Urinary bladder (tissue), 4 donors: ENCODE data around the gene CFAP161. TPM values are rescaled to one million over a fixed set of nuclear protein-coding genes. Genes with fewer than 3 reads are reported as not detected.

Source experiments
- DNase-seq: peaks from one replicate; pipeline ENCODE4 v3.0.0-alpha.2; 2015; ENCODE audit errors: extremely low spot score
- H3K27ac ChIP-seq: one replicate; pipeline ENCODE4 v1.5.1; 2013; ENCODE audit warnings: low read depth, mild to moderate bottlenecking, moderate library complexity
- H3K36me3 ChIP-seq: one replicate; pipeline ENCODE4 v1.6.1; 2013; ENCODE audit warnings: mild to moderate bottlenecking, moderate library complexity; ENCODE audit not compliant: insufficient read depth
- H3K4me1 ChIP-seq: one replicate; pipeline ENCODE4 v1.6.1; 2013; ENCODE audit warnings: mild to moderate bottlenecking, moderate library complexity; ENCODE audit not compliant: insufficient read depth
- H3K4me3 ChIP-seq: one replicate; pipeline ENCODE4 v1.5.1; 2013; ENCODE audit warnings: low read depth, low read length
- WGBS: extraction: QIAGEN DNeasy Blood & Tissue Kit; methylation state at CpG from one replicate; pipeline ENCODE4 v1.1.7; 2013; 5-methylcytosine and 5-hydroxymethylcytosine counted together
- polyA plus RNA-seq: library from polyadenylated mRNA; stranded (reverse); fragments of 200-250 nt; gene quantifications from one replicate; pipeline ENCODE4 v1.2.3, GENCODE V29; 2013
- total RNA-seq: library from RNA; depleted of rRNA; stranded (reverse); fragments of >200 nt; gene quantifications from one replicate; pipeline ENCODE4 v1.2.3, GENCODE V29; 2014
- donor health status: healthy with polysubstance abuse.
- donor health status: healthy.

The CFAP161 gene
- total and polyA plus RNA-seq, 2 donors = 0.90 TPM; not detected in 1

- no peak overlapping the region for H3K27ac ChIP-seq
- WGBS = 65% methylated on average over 2 of the region's 2 CpGs
- H3K4me3 ChIP-seq = no peak overlapping the region
- H3K4me1 ChIP-seq = no peaks in the 10 kb centered on the region
- no peak for DNase-seq
- no peaks in the 10 kb centered on the region for H3K36me3 ChIP-seq
These were observed 40.2 kb downstream of the CFAP161 start for GRCh38 chr15:81174125-81174791.

DNA sequence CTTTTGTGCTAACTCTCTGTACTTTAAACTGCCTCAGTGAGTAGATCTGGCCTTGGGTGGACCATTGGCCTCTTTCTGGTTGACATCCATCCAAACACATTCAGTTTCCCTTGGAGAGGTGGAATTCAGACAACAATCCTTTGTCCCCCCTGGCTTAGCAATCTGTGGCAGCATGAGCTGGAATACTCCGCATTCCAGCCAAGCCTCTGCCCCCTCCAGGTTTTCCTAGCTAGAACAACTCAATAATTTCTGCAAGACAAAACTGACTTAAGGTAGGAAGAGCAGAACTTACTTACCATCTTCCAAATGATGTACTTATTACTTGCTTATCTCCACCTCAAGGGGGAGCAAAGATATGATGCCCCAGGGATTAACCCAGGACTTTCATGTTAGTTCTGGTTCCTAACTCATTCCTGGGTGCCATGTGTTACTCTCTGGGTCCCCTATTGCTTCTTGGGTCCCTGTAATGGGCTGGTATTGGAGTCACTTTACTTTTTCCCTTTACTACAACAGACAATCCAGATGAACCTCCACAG lies 40.8 kb downstream of the CFAP161 start:
- H3K4me3 ChIP-seq = no peak overlapping the region
- no peaks in the 10 kb centered on the region for H3K36me3 ChIP-seq
- H3K4me1 ChIP-seq = no peaks in the 10 kb centered on the region
- H3K27ac ChIP-seq = no peak overlapping the region
- 91% methylated on average over 1 of the region's 1 CpG for WGBS
- DNase-seq = no peak

- no peaks in the 10 kb centered on the region for H3K36me3 ChIP-seq
- no peak overlapping the region for H3K4me3 ChIP-seq
- 100% methylated on average over 1 of the region's 1 CpG for WGBS
- H3K4me1 ChIP-seq = no peaks in the 10 kb centered on the region
- H3K27ac ChIP-seq = no peak overlapping the region
- no peak for DNase-seq
These were observed 41.4 kb downstream of the CFAP161 start for GRCh38 chr15:81175496-81175895.

DNA sequence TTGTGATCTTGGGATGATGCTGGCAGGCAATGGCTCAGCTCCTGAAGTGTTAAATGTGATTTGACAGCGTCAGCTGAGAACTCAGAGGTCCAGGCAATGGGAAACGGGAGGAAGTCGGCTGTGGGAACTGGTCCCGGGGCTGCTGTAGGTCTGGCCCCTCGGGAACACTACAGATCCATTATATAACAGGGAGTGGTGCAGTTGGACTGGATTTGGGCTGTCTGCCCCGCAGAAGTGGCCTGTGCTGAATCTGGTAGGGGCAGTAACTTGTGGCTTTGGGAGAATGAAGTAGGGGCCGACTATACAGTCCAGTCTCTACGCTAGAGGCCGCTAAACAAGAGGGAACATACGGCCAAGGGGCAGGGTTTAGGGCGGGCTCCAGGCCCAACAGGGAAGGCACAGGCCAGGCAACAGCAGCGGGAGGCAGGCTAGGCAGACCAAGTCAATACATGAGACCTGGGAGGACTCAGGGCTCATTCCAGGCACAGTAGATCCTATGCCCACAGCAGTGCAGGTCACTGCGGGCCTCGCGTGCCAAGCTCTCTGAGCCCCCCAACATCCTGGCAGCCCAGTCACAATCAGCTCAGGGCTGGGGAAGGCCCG lies 42.3 kb downstream of the CFAP161 start:
- no peak overlapping the region for H3K4me3 ChIP-seq
- H3K4me1 ChIP-seq = no peaks in the 10 kb centered on the region
- no peaks in the 10 kb centered on the region for H3K36me3 ChIP-seq
- WGBS = 68% methylated on average over 16 of the region's 16 CpGs
- no peak overlapping the region for H3K27ac ChIP-seq
- no peak for DNase-seq

- H3K4me3 ChIP-seq = no peak overlapping the region
- WGBS = 73% methylated on average over 2 of the region's 2 CpGs
These were observed 44.3 kb downstream of the CFAP161 start for GRCh38 chr15:81178365-81178764.

DNA sequence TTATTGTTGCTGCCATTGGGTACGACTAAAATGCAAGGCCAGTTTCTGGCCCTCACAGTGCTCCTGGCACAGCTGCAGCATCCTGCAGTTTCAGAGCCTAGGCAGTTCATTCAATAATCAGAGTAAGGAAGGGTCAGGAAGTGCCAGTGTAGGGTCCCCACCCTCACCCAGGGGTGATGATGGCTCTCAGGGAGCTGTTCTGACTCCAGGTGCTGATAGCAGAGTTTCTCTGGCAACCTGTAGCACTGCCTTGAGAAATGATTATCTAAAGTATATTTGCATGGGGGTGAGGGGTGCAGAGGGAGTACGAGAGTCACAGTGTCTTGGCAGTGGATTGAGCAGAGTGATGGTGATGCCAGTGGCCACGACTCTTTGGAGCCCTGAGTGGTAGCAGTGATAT lies 47.1 kb downstream of the CFAP161 start:
- no peak overlapping the region for H3K4me3 ChIP-seq
- DNase-seq = no peak
- peak overlapping the region; percentile 33 for H3K27ac ChIP-seq
- H3K4me1 ChIP-seq = no peaks in the 10 kb centered on the region
- H3K36me3 ChIP-seq = no peaks in the 10 kb centered on the region
- 67% methylated on average over 3 of the region's 3 CpGs for WGBS

More at GRCh38 chr15:81178365-81178764, 44.3 kb downstream of the CFAP161 start:
- DNase-seq = no peak
- Histone ChIP-seq H3K36me3 (no peaks in the 10 kb centered on the region), H3K4me1 (no peaks in the 10 kb centered on the region), H3K27ac (no peak overlapping the region)

DNA sequence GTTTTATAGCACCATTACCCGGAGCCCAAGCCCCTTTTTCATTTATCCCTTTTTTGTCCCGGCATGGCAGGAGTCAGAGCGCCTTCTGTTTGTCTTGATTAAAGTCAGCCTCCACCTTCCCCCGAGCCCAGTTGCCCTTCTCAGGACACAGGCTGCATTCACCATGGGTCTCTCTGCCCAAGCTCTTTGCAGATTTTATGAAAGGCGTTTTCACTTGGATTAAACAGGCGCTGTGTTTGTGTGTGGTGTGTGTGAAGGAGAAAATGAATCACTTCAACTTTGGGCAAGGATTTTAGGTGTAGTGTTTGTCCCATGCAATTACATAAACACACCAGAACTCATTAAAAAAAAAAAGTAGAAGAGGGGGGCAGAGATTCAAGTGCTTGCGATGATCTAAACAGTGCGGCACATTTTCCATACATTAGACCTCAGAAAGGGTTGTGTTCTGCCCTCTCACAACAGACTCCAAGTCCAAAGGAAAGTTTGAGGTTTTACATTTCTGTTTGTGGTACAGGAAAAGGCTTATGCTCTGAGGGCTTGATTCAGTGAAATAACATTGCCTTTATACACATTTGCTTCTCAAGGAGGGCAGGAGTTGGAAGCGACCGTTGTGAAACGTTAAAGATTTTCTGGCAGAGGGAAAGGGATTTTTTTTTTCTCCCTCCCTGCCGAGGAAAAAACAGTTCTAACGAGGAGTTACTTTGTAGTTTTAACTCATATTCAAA lies 48.1 kb downstream of the CFAP161 start:
- H3K4me1 ChIP-seq = no peaks in the 10 kb centered on the region
- 30% methylated on average over 13 of the region's 13 CpGs for WGBS
- peak overlapping the region; percentile 44 for H3K4me3 ChIP-seq
- peak overlapping the region; percentile 48 for H3K27ac ChIP-seq
- no peaks in the 10 kb centered on the region for H3K36me3 ChIP-seq
- no peak for DNase-seq

GRCh38 chr15:81182756-81183438 lies 48.8 kb downstream of the CFAP161 start:
- H3K4me3 ChIP-seq = peak overlapping the region; percentile 44
- WGBS = 27% methylated on average over 13 of the region's 13 CpGs
- H3K27ac ChIP-seq = peak overlapping the region; percentile 43
- no peaks in the 10 kb centered on the region for H3K4me1 ChIP-seq
- no peak for DNase-seq
- no peaks in the 10 kb centered on the region for H3K36me3 ChIP-seq

DNA sequence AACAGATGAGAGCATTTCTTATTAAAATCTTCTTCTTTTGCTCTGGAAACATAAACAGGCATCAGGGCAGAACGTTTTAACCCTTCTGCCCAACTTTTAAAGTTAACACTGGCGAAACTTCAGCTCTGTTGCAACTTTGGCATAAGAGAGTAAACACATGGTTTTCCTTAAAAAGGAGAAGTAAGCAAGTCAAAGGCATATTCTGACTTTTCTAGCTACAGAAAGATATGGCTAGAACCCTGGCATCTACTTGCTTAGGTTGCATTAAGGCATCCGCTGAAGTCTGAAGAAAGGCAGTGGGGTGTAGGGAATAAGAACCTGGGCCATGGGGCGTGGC lies 49.3 kb downstream of the CFAP161 start:
- WGBS = 57% methylated on average over 4 of the region's 4 CpGs
- peak overlapping the region; percentile 48 for H3K27ac ChIP-seq
- peak overlapping the region; percentile 44 for H3K4me3 ChIP-seq
- DNase-seq = no peak
- H3K4me1 ChIP-seq = no peaks in the 10 kb centered on the region
- no peaks in the 10 kb centered on the region for H3K36me3 ChIP-seq

DNA sequence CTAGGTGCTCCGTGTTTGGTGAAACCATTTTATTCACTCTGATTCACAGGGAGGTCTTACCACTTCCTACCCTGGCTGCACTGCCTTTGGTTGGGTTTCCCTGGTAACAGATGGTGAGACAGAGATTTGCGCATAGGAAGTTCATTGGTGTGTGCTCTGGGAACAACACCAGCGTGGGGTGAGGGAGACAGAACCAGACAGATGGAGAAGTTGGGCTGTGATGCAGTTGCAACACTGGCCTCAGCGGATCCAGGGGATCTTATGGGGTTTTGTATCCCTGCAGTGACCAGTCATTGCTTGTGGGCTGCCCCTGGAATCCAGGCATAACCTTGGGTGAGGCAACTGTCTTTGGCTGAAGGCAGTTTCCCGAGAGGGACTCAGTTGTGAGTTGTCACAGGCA lies 50.1 kb downstream of the CFAP161 start:
- no peaks in the 10 kb centered on the region for H3K36me3 ChIP-seq
- no peak overlapping the region for H3K4me3 ChIP-seq
- peak overlapping the region; percentile 5 for H3K27ac ChIP-seq
- no peak for DNase-seq
- 74% methylated on average over 5 of the region's 5 CpGs for WGBS
- H3K4me1 ChIP-seq = no peaks in the 10 kb centered on the region

DNA sequence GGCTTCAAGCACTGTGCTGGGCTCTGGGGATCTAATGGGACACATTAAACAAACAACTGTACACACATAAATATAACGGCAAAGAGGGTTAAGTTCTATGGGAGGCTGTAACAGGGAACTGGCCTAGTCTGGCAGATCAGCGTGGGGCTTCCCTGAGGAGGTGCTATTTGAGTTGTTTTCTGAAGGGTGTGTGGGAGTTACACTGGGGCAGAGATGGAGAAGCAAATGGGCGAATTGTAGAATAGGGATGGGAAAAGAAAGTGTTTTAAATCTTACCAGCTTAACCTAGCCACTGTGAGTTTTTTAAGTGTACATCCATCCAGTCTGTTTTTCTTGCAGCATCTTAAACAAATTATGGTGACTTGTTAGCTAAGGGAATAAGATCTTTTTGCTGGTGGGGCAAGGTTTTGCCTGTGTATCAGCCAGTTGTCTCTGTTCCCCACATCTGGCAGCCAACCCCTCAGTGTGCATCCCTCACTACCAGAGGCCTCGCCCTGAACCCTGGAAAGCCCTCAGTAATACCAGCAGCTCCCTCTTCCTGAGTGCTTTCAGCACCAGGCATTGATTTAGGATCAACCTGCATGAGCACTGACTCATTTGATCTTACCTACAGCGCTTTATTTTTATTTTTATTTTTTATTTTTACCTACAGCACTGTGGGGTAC lies 51.7 kb downstream of the CFAP161 start:
- 81% methylated on average over 5 of the region's 5 CpGs for WGBS
- no peak for DNase-seq
- no peak overlapping the region for H3K4me3 ChIP-seq
- no peaks in the 10 kb centered on the region for H3K36me3 ChIP-seq
- H3K27ac ChIP-seq = no peak overlapping the region
- no peaks in the 10 kb centered on the region for H3K4me1 ChIP-seq

- Histone ChIP-seq H3K4me1 (no peaks in the 10 kb centered on the region), H3K27ac (no peak overlapping the region), H3K4me3 (no peak overlapping the region), H3K36me3 (no peaks in the 10 kb centered on the region)
- 89% methylated on average over 8 of the region's 8 CpGs for WGBS
- DNase-seq = no peak
These were observed 54.3 kb downstream of the CFAP161 start for GRCh38 chr15:81188354-81188753.

DNA sequence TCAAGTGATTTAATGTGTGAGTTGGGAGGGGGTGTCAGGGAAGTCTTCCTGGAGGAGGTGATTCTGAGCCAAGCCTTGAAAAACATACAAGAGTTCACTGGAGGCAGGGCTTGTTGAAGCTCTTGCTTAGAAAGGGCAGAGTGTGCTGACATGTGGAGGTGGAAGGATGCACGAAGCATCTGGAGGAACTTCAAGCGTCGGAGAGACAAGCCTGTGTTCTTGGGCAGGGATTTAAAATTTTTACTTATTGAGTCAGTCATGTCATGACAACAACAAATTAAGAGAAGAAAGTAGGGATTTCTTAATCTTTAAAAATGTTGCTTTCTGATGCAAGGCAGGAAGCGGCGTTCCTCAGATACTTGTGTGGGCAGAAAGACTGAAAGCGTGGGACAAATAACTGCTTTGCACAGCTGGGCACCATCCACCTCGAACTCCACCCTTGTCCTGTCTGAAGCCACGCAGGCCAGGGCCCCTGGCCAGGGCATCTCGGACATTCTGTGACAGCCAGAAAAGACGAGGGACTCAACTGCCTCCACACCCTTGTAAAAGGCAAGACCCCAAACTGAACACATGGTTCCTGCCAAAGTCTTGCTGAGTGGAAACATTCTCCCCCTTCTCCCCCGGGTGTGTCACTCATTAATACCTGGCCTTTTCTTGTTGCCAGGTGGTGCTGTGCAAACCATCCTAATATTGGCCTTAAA lies 55.7 kb downstream of the CFAP161 start:
- WGBS = 33% methylated on average over 11 of the region's 11 CpGs
- DNase-seq = no peak
- Histone ChIP-seq H3K4me1 (no peaks in the 10 kb centered on the region), H3K4me3 (no peak overlapping the region), H3K27ac (peak overlapping the region; percentile 58), H3K36me3 (no peaks in the 10 kb centered on the region)
